Nucleus accumbens (tissue), 56 donors: ENCODE data around the gene SMURF1.

Experiments used
- DNase-seq, 56 donors: peaks; one replicate each; lab custom pipeline; 2025; lab: John Stamatoyannopoulos, UW

SMURF1 gene

DNA sequence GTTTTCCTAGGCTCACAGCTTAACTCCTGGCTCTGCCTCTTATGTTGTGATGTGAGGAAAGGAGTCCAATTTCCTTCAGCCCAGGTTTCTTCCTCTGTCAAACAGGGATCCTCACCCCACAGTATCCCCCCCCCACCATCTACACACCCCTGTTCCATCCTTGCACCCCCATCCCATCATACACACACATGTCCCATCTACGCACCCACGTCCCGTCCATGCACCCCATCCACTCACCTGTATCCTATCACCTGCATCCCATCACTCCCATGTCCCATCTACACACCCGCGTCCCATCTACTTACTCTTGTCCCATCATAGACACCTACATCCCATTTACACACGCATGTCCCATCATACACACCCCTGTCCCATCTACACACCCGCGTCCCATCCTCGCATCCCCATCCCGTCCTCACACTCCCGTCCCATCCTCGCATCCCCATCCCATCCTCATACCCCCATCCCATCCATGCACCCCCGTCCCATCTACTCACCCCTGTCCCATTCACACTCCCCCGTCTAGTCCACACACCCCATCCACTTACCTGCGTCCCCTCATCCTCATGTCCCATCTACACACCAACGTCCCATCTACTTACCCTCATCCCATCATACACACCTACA is 148.3 kb downstream of the SMURF1 start:
- DNase-seq = no peak

DNA sequence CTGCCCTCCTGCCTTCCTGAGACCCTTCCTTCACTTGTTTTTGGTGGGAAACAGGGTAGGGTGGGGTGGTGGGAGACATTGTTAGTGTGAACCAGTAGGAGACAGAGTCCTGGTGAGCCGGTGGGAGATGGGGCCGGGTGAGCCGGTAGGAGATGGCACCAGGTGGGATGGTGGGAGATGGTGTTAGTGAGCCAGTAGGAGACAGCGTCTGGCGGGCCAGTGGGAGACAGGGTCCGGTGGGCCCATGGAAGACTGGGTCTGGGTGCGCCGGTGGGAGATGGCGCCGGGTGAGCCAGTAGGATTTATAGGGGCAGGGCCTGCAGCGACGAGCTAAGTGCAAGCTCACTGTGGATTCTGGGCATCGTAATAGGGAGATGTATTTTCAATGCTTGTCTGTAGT is 148.8 kb downstream of the SMURF1 start:
- DNase-seq = no peak

DNA sequence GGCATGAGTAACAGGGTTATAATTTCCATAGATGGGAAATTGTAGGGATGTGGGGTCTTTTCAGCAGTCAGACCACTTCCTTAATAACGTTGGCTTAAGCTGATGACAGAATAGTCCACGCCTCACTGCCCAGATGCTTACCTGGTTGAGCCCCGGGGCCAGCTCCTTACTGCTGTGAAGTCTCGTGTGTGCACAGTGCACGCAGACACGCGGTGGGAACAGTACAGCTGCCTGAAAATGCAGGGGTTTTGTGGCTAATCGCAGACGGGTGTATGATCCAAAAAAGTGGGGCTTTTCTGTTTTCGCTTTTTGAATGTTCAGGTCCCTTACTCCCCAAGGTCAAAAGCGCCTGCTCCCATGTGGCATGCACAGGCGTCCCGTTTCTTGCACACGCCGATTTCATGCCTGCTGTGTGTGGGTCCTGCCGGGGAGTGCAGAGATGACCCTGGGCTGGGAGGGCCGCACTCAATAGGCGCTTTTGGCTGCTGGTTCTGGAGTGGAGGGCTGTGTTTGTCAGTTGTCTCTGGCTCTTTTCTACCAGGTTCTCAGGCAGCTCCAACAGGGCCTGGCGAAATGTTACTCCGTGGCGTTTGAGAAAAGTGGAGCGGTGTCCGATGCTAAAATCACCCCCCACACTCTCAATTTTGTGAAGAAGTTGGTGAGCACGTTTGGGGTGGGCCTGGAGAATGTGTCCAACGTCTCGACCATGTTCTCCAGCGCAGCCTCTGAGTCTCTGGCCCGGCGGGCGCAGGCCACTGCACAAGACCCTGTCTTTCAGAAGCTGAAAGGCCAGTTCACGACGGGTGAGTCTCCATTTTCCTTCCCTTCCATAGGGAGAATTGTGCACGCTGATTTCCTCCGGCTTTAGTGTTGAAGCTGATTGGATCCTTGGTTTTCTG is 149.6 kb downstream of the SMURF1 start:
- DNase-seq = no peak

DNA sequence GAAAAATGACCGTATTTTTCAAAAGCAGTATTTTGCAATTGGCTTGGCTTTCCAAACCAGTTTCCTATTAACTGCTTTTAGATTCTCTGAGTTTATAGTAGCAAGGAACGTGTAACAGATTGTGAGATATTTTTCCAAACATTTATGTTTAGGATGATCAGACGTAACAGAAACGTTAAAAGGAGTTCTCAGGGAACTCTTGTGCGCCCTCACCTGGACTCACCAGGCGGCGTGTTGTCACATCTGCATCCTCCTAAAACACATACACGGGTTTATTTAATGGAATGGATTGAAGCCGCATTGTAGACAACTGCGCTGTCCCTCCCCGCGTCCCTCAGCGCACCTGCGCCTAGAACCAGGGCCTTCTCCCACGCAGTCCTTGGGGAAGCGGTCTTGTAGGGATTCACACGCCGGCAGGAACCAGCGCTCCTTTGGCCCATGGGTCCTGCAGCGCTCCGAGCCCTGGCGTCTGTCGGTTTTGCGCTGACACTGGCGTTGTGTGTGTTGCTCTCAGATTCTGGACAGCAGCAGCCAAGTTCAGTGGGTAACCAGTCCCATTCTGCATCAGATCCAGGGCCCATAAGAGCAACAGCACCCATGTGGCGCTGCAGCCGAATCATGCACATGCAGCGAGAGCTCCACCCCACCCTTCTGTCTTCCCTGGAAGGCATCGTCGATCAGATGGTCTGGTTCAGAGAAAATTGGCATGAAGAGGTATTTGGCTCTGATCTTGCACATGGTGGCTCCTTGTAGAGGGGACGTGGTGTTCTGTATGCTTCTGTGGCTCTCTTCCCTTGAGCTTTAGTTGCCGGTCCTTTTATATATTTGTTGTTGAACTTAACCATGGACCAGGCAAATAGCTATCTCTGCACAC is 150.6 kb downstream of the SMURF1 start:
- DNase-seq = no peak

DNA sequence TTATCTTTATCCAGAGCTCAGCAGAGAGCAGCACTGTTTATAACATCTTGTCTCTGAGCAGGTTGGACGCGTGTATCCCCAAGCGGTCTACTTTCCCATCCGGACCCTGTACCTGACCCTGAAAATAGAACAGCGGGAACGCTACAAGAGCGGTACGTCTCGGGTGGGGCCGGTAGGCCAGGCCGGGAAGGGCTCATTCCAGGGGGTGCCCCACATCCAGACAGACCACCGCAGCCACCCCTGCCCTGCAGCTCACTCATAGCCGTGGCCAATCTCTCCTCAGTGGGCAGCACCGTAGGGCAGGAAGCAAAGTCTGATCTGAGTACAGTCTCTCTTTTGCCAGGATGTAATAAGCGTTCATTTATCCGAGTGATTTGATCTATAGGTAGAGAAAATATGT is 151.8 kb downstream of the SMURF1 start:
- DNase-seq = no peak

DNA sequence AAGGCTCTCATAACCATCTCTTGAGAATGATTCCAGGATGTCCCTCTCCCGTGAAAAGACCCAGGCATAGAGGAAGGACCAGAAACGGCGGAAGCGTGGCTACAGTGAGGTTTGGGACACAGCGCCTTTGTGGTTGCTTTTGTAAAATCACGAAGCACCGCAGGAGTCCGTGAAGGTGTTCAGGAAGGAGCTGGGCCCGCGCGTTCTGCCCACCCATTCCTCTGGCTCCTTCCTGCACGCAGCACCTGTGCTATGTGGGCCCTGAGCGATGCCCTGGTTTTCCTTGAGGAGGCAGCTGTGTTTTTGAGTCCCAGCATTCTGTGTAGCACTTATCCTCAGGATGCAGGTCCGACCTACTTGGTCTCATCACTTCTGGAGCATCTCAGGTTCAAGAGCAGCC is 152.8 kb downstream of the SMURF1 start:
- DNase-seq = no peak

DNA sequence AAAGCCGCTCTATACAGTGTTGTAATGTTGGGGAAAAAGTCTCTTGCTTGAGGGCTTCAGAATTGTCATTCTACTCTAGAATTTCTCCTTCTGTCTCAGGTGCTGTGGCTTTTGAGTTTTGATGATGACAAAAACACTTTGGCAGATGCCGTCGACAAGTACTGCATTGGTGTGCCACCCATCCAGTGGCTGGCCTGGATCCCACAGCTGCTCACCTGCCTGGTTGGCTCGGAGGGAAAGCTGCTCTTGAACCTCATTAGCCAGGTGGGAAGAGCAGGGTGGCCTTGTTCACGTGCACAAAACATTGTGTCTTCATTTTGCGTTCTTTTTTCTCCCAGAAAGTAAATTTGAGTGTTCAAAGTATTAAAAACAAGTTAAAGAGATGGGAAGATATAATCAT is 153.6 kb downstream of the SMURF1 start:
- DNase-seq = no peak

DNA sequence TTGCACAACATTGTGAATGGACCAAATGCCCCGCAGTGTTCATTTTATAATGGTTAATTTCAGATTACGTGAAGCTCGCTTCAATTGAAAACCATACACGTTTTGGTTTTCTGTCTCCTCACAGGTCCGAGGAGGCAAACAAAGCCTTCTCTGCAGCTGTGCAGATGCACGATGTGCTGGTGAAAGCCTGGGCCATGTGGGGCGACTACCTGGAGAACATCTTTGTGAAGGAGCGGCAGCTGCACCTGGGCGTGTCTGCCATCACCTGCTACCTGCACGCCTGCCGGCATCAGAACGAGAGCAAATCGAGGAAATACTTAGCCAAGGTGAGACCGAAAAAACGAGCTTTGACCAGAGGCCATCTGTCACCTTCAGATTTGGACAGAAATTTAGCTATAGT is 155.3 kb downstream of the SMURF1 start:
- no peak for DNase-seq

DNA sequence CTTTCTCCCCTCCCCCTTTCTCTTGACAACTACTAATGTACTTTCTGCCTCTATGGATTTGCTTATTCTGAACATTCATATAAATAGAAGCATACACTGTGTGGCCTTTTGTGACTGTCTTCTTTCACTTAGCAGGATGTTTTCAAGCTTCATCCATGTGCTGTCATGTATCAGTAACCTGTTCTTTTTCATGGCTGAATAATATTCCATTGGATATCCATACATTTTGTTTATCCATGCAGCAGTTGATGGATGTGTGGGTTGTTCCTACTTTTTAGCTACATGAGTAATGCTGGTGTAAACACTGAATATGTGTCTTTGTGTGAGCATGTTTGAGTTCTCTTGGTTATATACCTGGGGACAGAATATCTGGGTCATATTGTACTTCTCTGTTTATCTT is 158.0 kb downstream of the SMURF1 start:
- DNase-seq = no peak

DNA sequence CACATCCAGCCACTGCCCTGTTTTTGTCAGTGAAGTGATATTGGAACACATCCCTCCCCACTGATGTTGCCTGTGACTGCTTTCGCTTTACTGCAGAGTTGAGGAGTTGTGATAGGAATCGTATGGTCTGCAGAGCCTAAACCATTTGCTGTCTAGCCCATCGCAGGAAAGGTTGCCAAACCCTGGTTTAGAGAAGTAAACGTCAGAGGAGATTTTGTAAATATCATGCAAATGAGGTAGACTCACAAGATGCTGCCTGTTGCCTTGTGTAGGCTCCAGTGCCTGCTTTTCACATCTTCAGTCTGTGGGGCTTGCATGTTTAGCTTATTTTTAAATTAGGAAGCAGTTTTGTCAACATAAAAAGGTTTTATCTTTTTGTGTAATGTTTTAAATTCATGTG is 158.5 kb downstream of the SMURF1 start:
- DNase-seq = no peak

DNA sequence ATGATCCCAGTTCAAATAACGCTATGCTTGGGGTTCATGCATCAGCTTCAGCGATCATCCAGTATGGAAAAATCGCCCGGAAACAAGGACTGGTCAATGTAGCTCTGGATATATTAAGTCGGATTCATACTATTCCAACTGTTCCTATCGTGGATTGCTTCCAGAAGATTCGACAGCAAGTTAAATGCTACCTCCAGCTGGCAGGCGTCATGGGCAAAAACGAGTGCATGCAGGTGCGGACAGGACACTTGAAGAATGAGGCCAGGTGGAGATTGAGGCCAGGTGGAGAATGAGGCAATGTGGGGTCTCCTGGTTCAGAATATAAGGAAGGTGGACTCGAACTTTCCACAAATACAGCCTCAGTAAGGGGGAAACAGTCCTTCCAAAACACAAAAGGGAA is 159.8 kb downstream of the SMURF1 start:
- DNase-seq = no peak

DNA sequence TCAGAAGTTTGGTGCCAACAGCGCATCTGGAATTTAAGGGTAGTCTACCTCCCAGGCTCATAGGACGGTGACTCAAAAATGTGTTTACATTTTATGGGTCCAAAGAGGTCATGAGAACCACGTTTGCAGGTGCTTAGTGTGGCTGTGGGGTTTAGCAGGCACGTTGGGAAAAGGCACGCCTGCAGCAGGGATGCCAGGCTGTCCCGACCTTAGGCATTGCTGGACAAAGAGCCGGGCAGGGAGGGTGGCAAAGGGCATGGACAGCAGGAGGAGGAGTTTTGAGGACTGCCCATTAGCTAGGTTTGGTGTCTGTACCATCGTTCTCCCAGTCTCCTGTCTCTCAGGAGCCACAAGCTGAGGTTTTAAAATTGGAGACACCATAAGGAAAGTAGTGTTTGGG is 161.2 kb downstream of the SMURF1 start:
- DNase-seq = no peak

DNA sequence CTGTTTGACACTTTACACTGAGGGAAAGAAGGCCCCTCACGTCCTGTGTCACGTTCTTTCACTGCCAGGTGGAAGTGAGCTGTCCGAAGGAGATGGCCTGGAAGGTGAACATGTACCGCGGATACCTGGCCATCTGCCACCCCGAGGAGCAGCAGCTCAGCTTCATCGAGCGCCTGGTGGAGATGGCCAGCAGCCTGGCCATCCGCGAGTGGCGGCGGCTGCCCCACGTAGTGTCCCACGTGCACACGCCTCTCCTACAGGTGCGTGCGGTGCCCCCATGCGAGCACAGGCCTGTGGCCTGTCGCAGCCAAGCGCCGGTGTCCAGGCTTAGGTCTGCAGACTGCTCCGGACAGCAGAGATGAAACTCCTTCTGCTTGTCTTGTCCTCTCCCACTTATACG is 162.2 kb downstream of the SMURF1 start:
- no peak for DNase-seq

DNA sequence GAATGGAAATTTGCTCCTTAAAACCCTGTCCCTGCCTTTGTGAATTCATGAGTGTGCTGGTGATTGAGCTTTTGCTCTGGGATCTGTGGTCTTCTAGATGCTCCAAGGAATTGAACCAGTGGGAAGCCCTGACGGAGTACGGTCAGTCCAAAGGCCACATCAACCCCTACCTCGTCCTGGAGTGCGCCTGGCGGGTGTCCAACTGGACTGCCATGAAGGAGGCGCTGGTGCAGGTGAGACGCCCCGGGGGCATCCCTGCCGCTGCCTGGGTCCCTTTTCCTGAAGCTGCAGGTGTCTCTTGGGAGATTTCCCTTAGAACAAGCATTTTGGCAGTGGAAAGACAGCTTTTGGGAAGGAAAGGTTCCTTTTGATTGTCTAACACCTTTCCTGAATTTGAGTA is 165.2 kb downstream of the SMURF1 start:
- no peak for DNase-seq
